CD1c-positive myeloid dendritic cell (primary cell): Measurements from ENCODE around the gene KCNMA1.

ENCODE experiments used
- DNase-seq: peaks from one replicate; pipeline ENCODE4 v3.0.0-alpha.2; 2016; ENCODE audit errors: extremely low spot score

Gene KCNMA1

GRCh38 chr10:76901701-76902100 lies 735.9 kb downstream of the KCNMA1 start:
- DNase-seq = no peak

GRCh38 chr10:76899490-76899889 lies 738.1 kb downstream of the KCNMA1 start:
- DNase-seq = no peak

- no peak for DNase-seq
Measured at GRCh38 chr10:76892766-76893479, 744.7 kb downstream of the KCNMA1 start.

GRCh38 chr10:76887223-76888010 lies 750.2 kb downstream of the KCNMA1 start:
- DNase-seq = peak; percentile 28

- no peak for DNase-seq
Measured at GRCh38 chr10:76885816-76886215, 751.8 kb downstream of the KCNMA1 start.

- no peak for DNase-seq
Measured at GRCh38 chr10:76884673-76885275, 752.8 kb downstream of the KCNMA1 start.

- DNase-seq = peak; percentile 70
Measured at GRCh38 chr10:76883596-76883995, 754.0 kb downstream of the KCNMA1 start.

GRCh38 chr10:76882796-76883195 lies 754.8 kb downstream of the KCNMA1 start:
- DNase-seq = peak; percentile 12

GRCh38 chr10:76882245-76882644 lies 755.4 kb downstream of the KCNMA1 start:
- DNase-seq = peak; percentile 73

GRCh38 chr10:76881477-76882220 lies 756.0 kb downstream of the KCNMA1 start:
- DNase-seq = no peak

GRCh38 chr10:76880931-76881330 lies 756.7 kb downstream of the KCNMA1 start:
- no peak for DNase-seq

- no peak for DNase-seq
Measured at GRCh38 chr10:76879116-76879913, 758.3 kb downstream of the KCNMA1 start.

GRCh38 chr10:76878514-76878913 lies 759.1 kb downstream of the KCNMA1 start:
- no peak for DNase-seq

- DNase-seq = no peak
Measured at GRCh38 chr10:76874896-76875295, 762.7 kb downstream of the KCNMA1 start.

- DNase-seq = no peak
Measured at GRCh38 chr10:76874176-76874575, 763.4 kb downstream of the KCNMA1 start.

- no peak for DNase-seq
Measured at GRCh38 chr10:76871697-76872295, 765.8 kb downstream of the KCNMA1 start.

- DNase-seq = no peak
Measured at GRCh38 chr10:76869931-76870330, 767.7 kb downstream of the KCNMA1 start.

GRCh38 chr10:76868098-76868977 lies 769.3 kb downstream of the KCNMA1 start:
- DNase-seq = no peak

GRCh38 chr10:76866841-76867586 lies 770.6 kb downstream of the KCNMA1 start:
- DNase-seq = no peak
